SK-N-SH treated with all-trans-retinoic acid at 6 μM for 48 hours (cell line): ENCODE data around the gene SLC37A2.
A peak's percentile ranks its signal among the peaks of the same experiment; 100 is the strongest.

Experiments
- ATAC-seq: fragments of 200-7000 bp; cut with Tn5 transposase; 3 replicates; pipeline ENCODE4 v1.9.1; 2020; ENCODE audit warnings: mild to moderate bottlenecking, moderate library complexity
- ARNTL ChIP-seq: fragments of 450-650 bp; formaldehyde crosslinking; IDR thresholded peaks from 2 replicates; pipeline ENCODE4 v1.5.0; 2020; ENCODE audit warnings: low read depth, mild to moderate bottlenecking, moderate library complexity, borderline replicate concordance
- BACH2 ChIP-seq: fragments of 250-450 bp; sonication (Bioruptor Pico); IDR thresholded peaks from 2 replicates; pipeline ENCODE4 v1.9.0; 2021; ENCODE audit warnings: mild to moderate bottlenecking, borderline replicate concordance
- CSDC2 ChIP-seq: fragments of 250-450 bp; sonication (Bioruptor Pico); IDR thresholded peaks from 2 replicates; pipeline ENCODE4 v1.5.0; 2020; ENCODE audit warnings: mild to moderate bottlenecking, moderate library complexity
- ESRRG ChIP-seq: fragments of 250-450 bp; sonication (Bioruptor Pico); IDR thresholded peaks from 2 replicates; pipeline ENCODE4 v1.6.1; 2021; ENCODE audit warnings: mild to moderate bottlenecking
- GLIS3 ChIP-seq: fragments of 250-450 bp; sonication (Bioruptor Pico); IDR thresholded peaks from 2 replicates; pipeline ENCODE4 v1.5.0; 2020; ENCODE audit warnings: mild to moderate bottlenecking, moderate library complexity
- ISL1 ChIP-seq: fragments of 250-450 bp; sonication (Bioruptor Pico); IDR thresholded peaks from 2 replicates; pipeline ENCODE4 v2.1.2; 2022; ENCODE audit warnings: mild to moderate bottlenecking, moderate library complexity
- OSR1 ChIP-seq: fragments of 250-450 bp; sonication (Bioruptor Pico); IDR thresholded peaks from 2 replicates; pipeline ENCODE4 v1.8.0; 2022; ENCODE audit warnings: moderate library complexity, mild to moderate bottlenecking, inconsistent platforms
- RARB ChIP-seq: fragments of 250-450 bp; sonication (Bioruptor Pico); IDR thresholded peaks from 2 replicates; pipeline ENCODE4 v1.8.0; 2021; ENCODE audit warnings: mild to moderate bottlenecking, moderate library complexity
- SNAI2 ChIP-seq: fragments of 250-450 bp; sonication (Bioruptor Pico); IDR thresholded peaks from 2 replicates; pipeline ENCODE4 v1.5.0; 2020; ENCODE audit warnings: mild to moderate bottlenecking, moderate library complexity
- ZC3H10 ChIP-seq: fragments of 250-450 bp; sonication (Bioruptor Pico); IDR thresholded peaks from 2 replicates; pipeline ENCODE4 v1.5.1; 2021; ENCODE audit warnings: mild to moderate bottlenecking, moderate library complexity
- ZFP3 ChIP-seq: fragments of 250-450 bp; sonication (Bioruptor Pico); IDR thresholded peaks from 2 replicates; pipeline ENCODE4 v1.5.0; 2020; ENCODE audit warnings: mild to moderate bottlenecking, moderate library complexity
- ZFP30 ChIP-seq: fragments of 450-650 bp; formaldehyde crosslinking; IDR thresholded peaks from 2 replicates; pipeline ENCODE4 v1.5.0; 2022; ENCODE audit warnings: mild to moderate bottlenecking, moderate library complexity
- ZNF565 ChIP-seq: fragments of 450-650 bp; formaldehyde crosslinking; conservative IDR thresholded peaks from 2 replicates; pipeline ENCODE4 v1.5.0; 2020; ENCODE audit warnings: low read depth, mild to moderate bottlenecking, moderate library complexity
- ZNF70 ChIP-seq: fragments of 450-650 bp; formaldehyde crosslinking; IDR thresholded peaks from 2 replicates; pipeline ENCODE4 v1.5.0; 2020; ENCODE audit warnings: mild to moderate bottlenecking, moderate library complexity
- ZNF8 ChIP-seq: fragments of 450-650 bp; formaldehyde crosslinking; IDR thresholded peaks from 2 replicates; pipeline ENCODE4 v1.5.0; 2020; ENCODE audit warnings: mild to moderate bottlenecking, moderate library complexity
- TF ChIP-seq, protein P1 (sequence below): fragments of 250-450 bp; sonication (Bioruptor Pico); IDR thresholded peaks from 2 replicates; pipeline ENCODE4 v1.5.1; 2021; ENCODE audit warnings: mild to moderate bottlenecking, moderate library complexity
- TF ChIP-seq, protein P2 (sequence below): fragments of 250-450 bp; sonication (Bioruptor Pico); IDR thresholded peaks from 2 replicates; pipeline ENCODE4 v1.8.0; 2021; ENCODE audit warnings: low read depth, mild to moderate bottlenecking, moderate library complexity, borderline replicate concordance
- TF ChIP-seq, protein P3 (sequence below): fragments of 250-450 bp; sonication (Bioruptor Pico); IDR thresholded peaks from 2 replicates; pipeline ENCODE4 v1.5.0; 2020; ENCODE audit warnings: mild to moderate bottlenecking, moderate library complexity
- TF ChIP-seq, protein P4 (sequence below): fragments of 250-450 bp; sonication (Bioruptor Pico); IDR thresholded peaks from 2 replicates; pipeline ENCODE4 v1.5.1; 2020; ENCODE audit warnings: low read depth, mild to moderate bottlenecking, moderate library complexity
- TF ChIP-seq, protein P5 (sequence below): fragments of 250-450 bp; sonication (Bioruptor Pico); IDR thresholded peaks from 2 replicates; pipeline ENCODE4 v1.8.0; 2020; ENCODE audit warnings: mild to moderate bottlenecking, moderate library complexity, borderline replicate concordance

SLC37A2 gene

DNA sequence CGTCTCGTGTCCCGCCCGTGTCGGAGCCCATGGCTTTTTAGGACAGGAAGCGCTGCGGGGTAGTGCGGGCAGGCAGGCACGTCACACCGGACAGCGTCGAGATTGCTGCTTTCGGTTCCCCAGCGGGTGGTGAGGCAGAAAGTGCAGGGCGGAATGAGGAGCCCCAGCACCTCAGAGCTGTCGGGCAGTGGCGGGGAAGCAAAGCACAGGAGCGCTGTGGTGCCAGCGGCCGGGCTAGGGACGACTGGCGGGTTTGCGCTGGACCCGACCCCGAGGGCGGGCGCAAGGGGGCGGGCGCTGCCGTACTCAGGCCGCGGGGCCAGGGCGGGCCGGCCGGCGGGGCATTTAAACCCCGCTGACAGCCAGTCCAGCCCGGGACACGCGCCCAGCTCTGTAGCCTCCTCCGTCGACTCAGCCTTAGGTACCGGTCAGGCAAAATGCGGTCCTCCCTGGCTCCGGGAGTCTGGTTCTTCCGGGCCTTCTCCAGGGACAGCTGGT, at the start of gene SLC37A2:
Gene SLC37A2, plus strand, starts transcription at position 375 of the 498 bp plus-strand sequence. Its CDS starts 63 bp downstream, at position 438.
- ATAC-seq, result peak; percentile 97
- TF ChIP-seq BACH2 (CRISPR knock-in tag) (no peak), OSR1 (CRISPR knock-in tag) (no peak), ZC3H10 (CRISPR knock-in tag) (no peak), ZNF70 (CRISPR knock-in tag) (no peak), ZFP30 (CRISPR knock-in tag) (no peak), ESRRG (CRISPR knock-in tag) (no peak), ZNF8 (CRISPR knock-in tag) (no peak), ZFP3 (no peak), GLIS3 (CRISPR knock-in tag) (no peak), ISL1 (CRISPR knock-in tag) (no peak), CSDC2 (CRISPR knock-in tag) (no peak)
- TF ChIP-seq, protein P1, sequence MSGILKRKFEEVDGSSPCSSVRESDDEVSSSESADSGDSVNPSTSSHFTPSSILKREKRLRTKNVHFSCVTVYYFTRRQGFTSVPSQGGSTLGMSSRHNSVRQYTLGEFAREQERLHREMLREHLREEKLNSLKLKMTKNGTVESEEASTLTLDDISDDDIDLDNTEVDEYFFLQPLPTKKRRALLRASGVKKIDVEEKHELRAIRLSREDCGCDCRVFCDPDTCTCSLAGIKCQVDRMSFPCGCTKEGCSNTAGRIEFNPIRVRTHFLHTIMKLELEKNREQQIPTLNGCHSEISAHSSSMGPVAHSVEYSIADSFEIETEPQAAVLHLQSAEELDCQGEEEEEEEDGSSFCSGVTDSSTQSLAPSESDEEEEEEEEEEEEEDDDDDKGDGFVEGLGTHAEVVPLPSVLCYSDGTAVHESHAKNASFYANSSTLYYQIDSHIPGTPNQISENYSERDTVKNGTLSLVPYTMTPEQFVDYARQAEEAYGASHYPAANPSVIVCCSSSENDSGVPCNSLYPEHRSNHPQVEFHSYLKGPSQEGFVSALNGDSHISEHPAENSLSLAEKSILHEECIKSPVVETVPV (CRISPR knock-in tag), result no peak
- TF ChIP-seq, protein P2, sequence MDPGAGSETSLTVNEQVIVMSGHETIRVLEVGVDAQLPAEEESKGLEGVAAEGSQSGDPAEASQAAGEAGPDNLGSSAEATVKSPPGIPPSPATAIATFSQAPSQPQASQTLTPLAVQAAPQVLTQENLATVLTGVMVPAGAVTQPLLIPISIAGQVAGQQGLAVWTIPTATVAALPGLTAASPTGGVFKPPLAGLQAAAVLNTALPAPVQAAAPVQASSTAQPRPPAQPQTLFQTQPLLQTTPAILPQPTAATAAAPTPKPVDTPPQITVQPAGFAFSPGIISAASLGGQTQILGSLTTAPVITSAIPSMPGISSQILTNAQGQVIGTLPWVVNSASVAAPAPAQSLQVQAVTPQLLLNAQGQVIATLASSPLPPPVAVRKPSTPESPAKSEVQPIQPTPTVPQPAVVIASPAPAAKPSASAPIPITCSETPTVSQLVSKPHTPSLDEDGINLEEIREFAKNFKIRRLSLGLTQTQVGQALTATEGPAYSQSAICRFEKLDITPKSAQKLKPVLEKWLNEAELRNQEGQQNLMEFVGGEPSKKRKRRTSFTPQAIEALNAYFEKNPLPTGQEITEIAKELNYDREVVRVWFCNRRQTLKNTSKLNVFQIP, result no peak
- TF ChIP-seq, protein P3, sequence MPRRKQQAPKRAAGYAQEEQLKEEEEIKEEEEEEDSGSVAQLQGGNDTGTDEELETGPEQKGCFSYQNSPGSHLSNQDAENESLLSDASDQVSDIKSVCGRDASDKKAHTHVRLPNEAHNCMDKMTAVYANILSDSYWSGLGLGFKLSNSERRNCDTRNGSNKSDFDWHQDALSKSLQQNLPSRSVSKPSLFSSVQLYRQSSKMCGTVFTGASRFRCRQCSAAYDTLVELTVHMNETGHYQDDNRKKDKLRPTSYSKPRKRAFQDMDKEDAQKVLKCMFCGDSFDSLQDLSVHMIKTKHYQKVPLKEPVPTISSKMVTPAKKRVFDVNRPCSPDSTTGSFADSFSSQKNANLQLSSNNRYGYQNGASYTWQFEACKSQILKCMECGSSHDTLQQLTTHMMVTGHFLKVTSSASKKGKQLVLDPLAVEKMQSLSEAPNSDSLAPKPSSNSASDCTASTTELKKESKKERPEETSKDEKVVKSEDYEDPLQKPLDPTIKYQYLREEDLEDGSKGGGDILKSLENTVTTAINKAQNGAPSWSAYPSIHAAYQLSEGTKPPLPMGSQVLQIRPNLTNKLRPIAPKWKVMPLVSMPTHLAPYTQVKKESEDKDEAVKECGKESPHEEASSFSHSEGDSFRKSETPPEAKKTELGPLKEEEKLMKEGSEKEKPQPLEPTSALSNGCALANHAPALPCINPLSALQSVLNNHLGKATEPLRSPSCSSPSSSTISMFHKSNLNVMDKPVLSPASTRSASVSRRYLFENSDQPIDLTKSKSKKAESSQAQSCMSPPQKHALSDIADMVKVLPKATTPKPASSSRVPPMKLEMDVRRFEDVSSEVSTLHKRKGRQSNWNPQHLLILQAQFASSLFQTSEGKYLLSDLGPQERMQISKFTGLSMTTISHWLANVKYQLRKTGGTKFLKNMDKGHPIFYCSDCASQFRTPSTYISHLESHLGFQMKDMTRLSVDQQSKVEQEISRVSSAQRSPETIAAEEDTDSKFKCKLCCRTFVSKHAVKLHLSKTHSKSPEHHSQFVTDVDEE, result no peak
- TF ChIP-seq, protein P4, sequence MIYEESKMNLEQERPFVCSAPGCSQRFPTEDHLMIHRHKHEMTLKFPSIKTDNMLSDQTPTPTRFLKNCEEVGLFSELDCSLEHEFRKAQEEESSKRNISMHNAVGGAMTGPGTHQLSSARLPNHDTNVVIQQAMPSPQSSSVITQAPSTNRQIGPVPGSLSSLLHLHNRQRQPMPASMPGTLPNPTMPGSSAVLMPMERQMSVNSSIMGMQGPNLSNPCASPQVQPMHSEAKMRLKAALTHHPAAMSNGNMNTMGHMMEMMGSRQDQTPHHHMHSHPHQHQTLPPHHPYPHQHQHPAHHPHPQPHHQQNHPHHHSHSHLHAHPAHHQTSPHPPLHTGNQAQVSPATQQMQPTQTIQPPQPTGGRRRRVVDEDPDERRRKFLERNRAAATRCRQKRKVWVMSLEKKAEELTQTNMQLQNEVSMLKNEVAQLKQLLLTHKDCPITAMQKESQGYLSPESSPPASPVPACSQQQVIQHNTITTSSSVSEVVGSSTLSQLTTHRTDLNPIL, result no peak

DNA sequence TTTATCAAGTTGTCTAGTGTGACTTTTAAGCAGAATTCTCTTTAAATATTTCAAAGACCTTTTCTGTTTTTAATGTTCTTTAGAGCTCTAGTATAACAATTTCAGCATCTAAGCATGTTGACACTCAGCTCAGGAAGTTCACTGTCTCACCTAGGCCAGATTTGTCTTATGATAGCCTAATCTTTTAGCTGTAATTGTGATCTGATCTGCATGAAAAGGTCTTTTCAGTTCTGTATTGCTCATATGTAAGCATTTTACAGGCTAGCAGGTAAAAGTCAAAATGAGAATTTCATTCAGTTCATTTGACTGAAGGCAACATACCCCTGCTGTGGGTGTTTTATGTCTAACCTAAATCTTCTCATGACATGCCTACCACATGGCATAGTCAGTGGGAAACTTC, 46.7 kb upstream of the SLC37A2 start:
- ATAC-seq, result no peak

More for the DNA sequence above, 46.7 kb upstream of the SLC37A2 start:
- TF ChIP-seq ARNTL (CRISPR knock-in tag) (no peak), RARB (CRISPR knock-in tag) (no peak), ZC3H10 (CRISPR knock-in tag) (no peak), ZNF565 (CRISPR knock-in tag) (no peak), ZFP30 (CRISPR knock-in tag) (no peak), SNAI2 (CRISPR knock-in tag) (no peak), ZNF8 (CRISPR knock-in tag) (no peak), ESRRG (CRISPR knock-in tag) (no peak)
- TF ChIP-seq, protein P5, sequence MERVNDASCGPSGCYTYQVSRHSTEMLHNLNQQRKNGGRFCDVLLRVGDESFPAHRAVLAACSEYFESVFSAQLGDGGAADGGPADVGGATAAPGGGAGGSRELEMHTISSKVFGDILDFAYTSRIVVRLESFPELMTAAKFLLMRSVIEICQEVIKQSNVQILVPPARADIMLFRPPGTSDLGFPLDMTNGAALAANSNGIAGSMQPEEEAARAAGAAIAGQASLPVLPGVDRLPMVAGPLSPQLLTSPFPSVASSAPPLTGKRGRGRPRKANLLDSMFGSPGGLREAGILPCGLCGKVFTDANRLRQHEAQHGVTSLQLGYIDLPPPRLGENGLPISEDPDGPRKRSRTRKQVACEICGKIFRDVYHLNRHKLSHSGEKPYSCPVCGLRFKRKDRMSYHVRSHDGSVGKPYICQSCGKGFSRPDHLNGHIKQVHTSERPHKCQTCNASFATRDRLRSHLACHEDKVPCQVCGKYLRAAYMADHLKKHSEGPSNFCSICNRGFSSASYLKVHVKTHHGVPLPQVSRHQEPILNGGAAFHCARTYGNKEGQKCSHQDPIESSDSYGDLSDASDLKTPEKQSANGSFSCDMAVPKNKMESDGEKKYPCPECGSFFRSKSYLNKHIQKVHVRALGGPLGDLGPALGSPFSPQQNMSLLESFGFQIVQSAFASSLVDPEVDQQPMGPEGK (CRISPR knock-in tag), result no peak
- TF ChIP-seq, protein P1 (CRISPR knock-in tag), result no peak
- TF ChIP-seq, protein P2, result no peak
- TF ChIP-seq, protein P4, result no peak
- TF ChIP-seq, protein P3, result no peak
